CD4-positive, alpha-beta memory T cell (primary cell): ENCODE measurements around the gene KLHL1. TPM values are rescaled to one million over a fixed set of nuclear protein-coding genes. Genes with fewer than 3 reads are reported as not detected.

Experiments used
- CTCF ChIA-PET: fragments of 350-600 bp; sonication (Branson Sonifier 250); formaldehyde crosslinking; loops from one replicate; lab custom pipeline; 2021; ENCODE audit warnings: inconsistent platforms; ENCODE audit not compliant: partially characterized antibody; lab: Charles Lee
- POLR2A ChIA-PET: fragments of 350-600 bp; sonication (Branson Sonifier 250); formaldehyde crosslinking; loops from one replicate; lab custom pipeline; 2021; ENCODE audit not compliant: partially characterized antibody; lab: Charles Lee
- DNase-seq, 5 donors: peaks; one replicate each; pipeline versions ENCODE4 v3.0.0 to v3.0.0-alpha.2; 2020 to 2022; ENCODE audit warnings: mixed read lengths in 1 of 5
- H3K27ac ChIP-seq: one replicate; pipeline ENCODE4 v1.7.0; 2013; ENCODE audit warnings: low read depth, low read length
- H3K27me3 ChIP-seq: 2 replicates; pipeline ENCODE4 v1.7.0; 2013; ENCODE audit warnings: mild to moderate bottlenecking, low read length, moderate library complexity; ENCODE audit not compliant: insufficient read depth
- H3K36me3 ChIP-seq: 2 replicates; pipeline ENCODE4 v1.7.0; 2013; ENCODE audit warnings: mild to moderate bottlenecking, low read length, moderate library complexity; ENCODE audit not compliant: insufficient read depth
- H3K4me1 ChIP-seq: 2 replicates; pipeline ENCODE4 v1.7.0; 2013; ENCODE audit warnings: mild to moderate bottlenecking, low read length, moderate library complexity; ENCODE audit not compliant: insufficient read depth
- H3K4me3 ChIP-seq, 2 donors: one replicate each; pipeline ENCODE4 v1.7.0; 2013; ENCODE audit warnings: low read length in 2 of 2, mild to moderate bottlenecking in 1 of 2
- H3K9me3 ChIP-seq, 2 donors: one replicate each; pipeline ENCODE4 v1.7.0; 2013; ENCODE audit warnings: low read length in 2 of 2, control low read depth in 1 of 2; ENCODE audit not compliant: control insufficient read depth in 1 of 2
- H3K27ac Mint-ChIP-seq, 7 donors: one replicate each; pipeline ENCODE4 v1.8.0; 2020 to 2021; ENCODE audit warnings: mixed read lengths in 7 of 7, mild to moderate bottlenecking in 6 of 7, inconsistent platforms in 3 of 7, moderate library complexity in 3 of 7
- H3K27me3 Mint-ChIP-seq, 2 donors: one replicate each; pipeline ENCODE4 v1.8.0; 2020 to 2021; ENCODE audit warnings: mixed read lengths in 2 of 2
- H3K36me3 Mint-ChIP-seq, 2 donors: one replicate each; pipeline ENCODE4 v1.8.0; 2020 to 2021; ENCODE audit warnings: mixed read lengths in 2 of 2, inconsistent platforms in 1 of 2, mild to moderate bottlenecking in 1 of 2
- H3K4me1 Mint-ChIP-seq, 4 donors: one replicate each; pipeline ENCODE4 v1.8.0; 2020 to 2021; ENCODE audit warnings: mixed read lengths in 4 of 4, mild to moderate bottlenecking in 1 of 4
- H3K4me3 Mint-ChIP-seq, 8 donors: one replicate each; pipeline ENCODE4 v1.8.0; 2020 to 2021; ENCODE audit warnings: mixed read lengths in 8 of 8, mild to moderate bottlenecking in 7 of 8, moderate library complexity in 6 of 8, inconsistent platforms in 3 of 8
- H3K9me3 Mint-ChIP-seq, 8 donors: one replicate each; pipeline ENCODE4 v1.8.0; 2020 to 2021; ENCODE audit warnings: mixed read lengths in 8 of 8, mild to moderate bottlenecking in 5 of 8, inconsistent platforms in 3 of 8, moderate library complexity in 1 of 8
- intact Hi-C: fragments of 100-400 bp; cut with micrococcal nuclease; formaldehyde crosslinking; loops from one replicate; pipeline ENCODE4 v1.15.1; 2023
- polyA plus RNA-seq, 2 donors: library from polyadenylated mRNA; unstranded; fragments of 300-500 nt; fragmentation: Illumina TruSeq; gene quantifications; one replicate each; pipeline ENCODE4 v1.2.3, GENCODE V29; 2021
- total RNA-seq, 2 experiments: library from RNA; stranded (reverse); gene quantifications; one replicate each; pipeline ENCODE4 v1.2.3, GENCODE V29; 2021

KLHL1 gene
- total and polyA plus RNA-seq, 4 experiments from 2014 or later = not detected

- CTCF ChIA-PET = no interaction called here
- intact Hi-C loops = no loop called here
- peaks cover 0 to 3% of the 10 kb centered on the region in 2 donors for H3K9me3 ChIP-seq
- H3K4me1 ChIP-seq = no peaks in the 10 kb centered on the region
- H3K27ac ChIP-seq = no peak overlapping the region
- no peaks in the 10 kb centered on the region for H3K36me3 ChIP-seq
- H3K36me3 Mint-ChIP-seq = no peaks in the 10 kb centered on the region
- H3K4me1 Mint-ChIP-seq = no peaks in the 10 kb centered on the region
- peaks cover 1 to 16% (median 9%) of the 10 kb centered on the region in 8 donors for H3K9me3 Mint-ChIP-seq
- H3K4me3 Mint-ChIP-seq = no peak overlapping the region
- no peaks in the 10 kb centered on the region for H3K27me3 Mint-ChIP-seq
- no peak overlapping the region for H3K27ac Mint-ChIP-seq
- H3K27me3 ChIP-seq = no peaks in the 10 kb centered on the region
- H3K4me3 ChIP-seq = no peak overlapping the region
- POLR2A ChIA-PET = no interaction called here
- DNase-seq = no peak
These were observed 299.1 kb downstream of the KLHL1 start for GRCh38 chr13:69809152-69809551.

- no peaks in the 10 kb centered on the region for H3K27me3 Mint-ChIP-seq
- CTCF ChIA-PET = no interaction called here
- Histone ChIP-seq H3K36me3 (no peaks in the 10 kb centered on the region), H3K4me3 (no peak overlapping the region), H3K27me3 (no peaks in the 10 kb centered on the region), H3K9me3 (no peaks in the 10 kb centered on the region), H3K4me1 (no peaks in the 10 kb centered on the region), H3K27ac (no peak overlapping the region)
- no peak overlapping the region for H3K4me3 Mint-ChIP-seq
- no peaks in the 10 kb centered on the region for H3K36me3 Mint-ChIP-seq
- intact Hi-C loops = no loop called here
- no peak overlapping the region for H3K27ac Mint-ChIP-seq
- POLR2A ChIA-PET = no interaction called here
- H3K9me3 Mint-ChIP-seq = peaks cover 0 to 12% (median 2%) of the 10 kb centered on the region in 8 donors
- no peaks in the 10 kb centered on the region for H3K4me1 Mint-ChIP-seq
- DNase-seq = no peak
These were observed 312.0 kb downstream of the KLHL1 start for GRCh38 chr13:69796256-69796655.

- H3K9me3 Mint-ChIP-seq = peaks cover 0 to 12% (median 2%) of the 10 kb centered on the region in 8 donors
- no peak overlapping the region for H3K4me3 Mint-ChIP-seq
- Histone ChIP-seq H3K36me3 (no peaks in the 10 kb centered on the region), H3K9me3 (no peaks in the 10 kb centered on the region), H3K4me1 (no peaks in the 10 kb centered on the region), H3K27ac (no peak overlapping the region), H3K27me3 (no peaks in the 10 kb centered on the region), H3K4me3 (no peak overlapping the region)
- no peak for DNase-seq
- H3K36me3 Mint-ChIP-seq = no peaks in the 10 kb centered on the region
- ChIA-PET POLR2A (no interaction called here), CTCF (no interaction called here)
- intact Hi-C loops = no loop called here
- H3K27me3 Mint-ChIP-seq = no peaks in the 10 kb centered on the region
- H3K4me1 Mint-ChIP-seq = no peaks in the 10 kb centered on the region
- no peak overlapping the region for H3K27ac Mint-ChIP-seq
These were observed 314.3 kb downstream of the KLHL1 start for GRCh38 chr13:69793783-69794453.

- Mint-ChIP-seq H3K36me3 (no peaks in the 10 kb centered on the region), H3K27ac (no peak overlapping the region), H3K4me1 (no peaks in the 10 kb centered on the region), H3K27me3 (no peaks in the 10 kb centered on the region), H3K4me3 (no peak overlapping the region), H3K9me3 (peaks cover 0 to 14% (median 5%) of the 10 kb centered on the region in 8 donors)
- Histone ChIP-seq H3K36me3 (no peaks in the 10 kb centered on the region), H3K27me3 (no peaks in the 10 kb centered on the region), H3K9me3 (no peaks in the 10 kb centered on the region), H3K4me3 (no peak overlapping the region), H3K27ac (no peak overlapping the region), H3K4me1 (no peaks in the 10 kb centered on the region)
- ChIA-PET CTCF (no interaction called here), POLR2A (no interaction called here)
- intact Hi-C loops = no loop called here
- no peak for DNase-seq
These were observed 331.3 kb downstream of the KLHL1 start for GRCh38 chr13:69776937-69777336.

DNA sequence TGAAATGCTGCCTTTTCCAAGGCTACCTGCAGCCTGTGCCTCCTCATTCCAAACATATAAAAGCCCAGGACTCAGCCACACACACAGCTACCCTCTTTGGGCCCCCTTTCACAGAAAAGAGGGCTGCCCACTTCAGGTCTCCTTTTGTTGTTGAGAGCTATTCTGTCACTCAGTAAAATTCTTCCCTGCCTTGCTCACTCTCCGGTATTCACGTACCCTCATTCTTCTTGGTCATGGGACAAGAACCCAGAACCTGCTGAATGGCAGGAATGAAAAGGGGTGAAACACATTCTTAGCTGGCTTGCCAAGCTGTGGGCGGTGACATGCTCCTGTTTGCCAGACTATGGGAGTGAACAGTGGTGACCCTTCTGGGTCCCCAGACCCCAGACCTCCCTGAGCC, 338.6 kb downstream of the KLHL1 start:
- ChIA-PET CTCF (no interaction called here), POLR2A (no interaction called here)
- H3K27ac ChIP-seq = no peak overlapping the region
- peaks cover 0 to 10% (median 0%) of the 10 kb centered on the region in 8 donors for H3K9me3 Mint-ChIP-seq
- H3K27ac Mint-ChIP-seq = no peak overlapping the region
- no peak overlapping the region for H3K4me3 ChIP-seq
- no peaks in the 10 kb centered on the region for H3K9me3 ChIP-seq
- no peaks in the 10 kb centered on the region for H3K36me3 ChIP-seq
- no peaks in the 10 kb centered on the region for H3K36me3 Mint-ChIP-seq
- intact Hi-C loops = no loop called here
- no peaks in the 10 kb centered on the region for H3K27me3 ChIP-seq
- no peaks in the 10 kb centered on the region for H3K4me1 Mint-ChIP-seq
- no peak overlapping the region for H3K4me3 Mint-ChIP-seq
- no peaks in the 10 kb centered on the region for H3K4me1 ChIP-seq
- no peaks in the 10 kb centered on the region for H3K27me3 Mint-ChIP-seq
- DNase-seq = no peak

DNA sequence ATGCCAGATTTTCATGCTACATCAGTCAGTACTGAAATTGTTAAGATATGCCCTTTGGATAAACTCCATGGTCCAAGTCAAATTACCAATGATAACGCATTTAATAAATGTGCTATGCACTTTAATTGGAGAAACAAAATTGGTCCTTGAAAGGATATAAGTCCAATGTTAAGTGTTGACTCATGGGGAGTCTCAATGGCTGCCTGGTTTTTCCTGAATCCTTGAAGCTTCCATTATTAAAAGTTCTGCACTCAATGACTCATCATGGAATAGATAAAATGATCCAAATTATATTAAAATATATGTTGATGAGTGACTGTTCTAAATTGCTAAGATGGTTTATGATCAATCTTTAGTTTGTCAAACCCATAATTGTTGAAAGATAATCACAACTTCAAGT, 346.7 kb downstream of the KLHL1 start:
- no peaks in the 10 kb centered on the region for H3K36me3 ChIP-seq
- ChIA-PET CTCF (no interaction called here), POLR2A (no interaction called here)
- peaks cover 0 to 8% (median 3%) of the 10 kb centered on the region in 8 donors for H3K9me3 Mint-ChIP-seq
- intact Hi-C loops = no loop called here
- no peak overlapping the region for H3K4me3 Mint-ChIP-seq
- H3K4me3 ChIP-seq = no peak overlapping the region
- no peaks in the 10 kb centered on the region for H3K4me1 ChIP-seq
- no peaks in the 10 kb centered on the region for H3K4me1 Mint-ChIP-seq
- no peak overlapping the region for H3K27ac Mint-ChIP-seq
- H3K27ac ChIP-seq = no peak overlapping the region
- no peaks in the 10 kb centered on the region for H3K36me3 Mint-ChIP-seq
- no peaks in the 10 kb centered on the region for H3K27me3 ChIP-seq
- H3K9me3 ChIP-seq = no peaks in the 10 kb centered on the region
- H3K27me3 Mint-ChIP-seq = no peaks in the 10 kb centered on the region
- no peak for DNase-seq

- Histone ChIP-seq H3K27me3 (no peaks in the 10 kb centered on the region), H3K4me3 (no peak overlapping the region), H3K27ac (no peak overlapping the region), H3K9me3 (no peaks in the 10 kb centered on the region), H3K36me3 (no peaks in the 10 kb centered on the region), H3K4me1 (no peaks in the 10 kb centered on the region)
- Mint-ChIP-seq H3K4me3 (no peak overlapping the region), H3K27me3 (no peaks in the 10 kb centered on the region), H3K4me1 (no peaks in the 10 kb centered on the region), H3K9me3 (peaks cover 0 to 8% (median under 1%) of the 10 kb centered on the region in 8 donors), H3K36me3 (no peaks in the 10 kb centered on the region), H3K27ac (no peak overlapping the region)
- ChIA-PET POLR2A (no interaction called here), CTCF (no interaction called here)
- intact Hi-C loops = no loop called here
- no peak for DNase-seq
These were observed 353.2 kb downstream of the KLHL1 start for GRCh38 chr13:69755101-69755500.
